HCT116 (cell line): ENCODE measurements around the gene SUB1. TPM values are rescaled to one million over a fixed set of nuclear protein-coding genes. Genes with fewer than 3 reads are reported as not detected.

ENCODE experiments used
- ATAC-seq: fragments of 200-7000 bp; cut with Tn5 transposase; 2 replicates; pipeline ENCODE4 v1.9.1; 2020; ENCODE audit warnings: mild to moderate bottlenecking, moderate library complexity
- BruUV-seq: library from RNA; stranded (reverse); fragments of 400-500 nt; replicated peaks from 2 replicates; lab custom pipeline; 2021; lab: Mats Ljungman, UMichigan
- CTCF ChIA-PET: fragments of 300-600 bp; sonication (Branson Sonifier 250); formaldehyde crosslinking; loops from one replicate; lab custom pipeline; 2021; ENCODE audit warnings: antibody characterized with exemption; lab: Charles Lee
- POLR2A ChIA-PET: fragments of 300-600, 350-600 bp; sonication (Branson Sonifier 250); formaldehyde crosslinking; loops from one replicate; lab custom pipeline; 2021; ENCODE audit warnings: antibody characterized with exemption; lab: Charles Lee
- RAD21 ChIA-PET, 2 experiments: fragments of 300-600 bp; sonication (Branson Sonifier 250); formaldehyde crosslinking; loops; one replicate each; lab custom pipeline; 2023; ENCODE audit warnings: low total read pairs in 2 of 2; ENCODE audit not compliant: uncharacterized antibody in 2 of 2, unreplicated experiment in 2 of 2, low non-redundant PET in 1 of 2; lab: Charles Lee
- DNase-seq: peaks from one replicate; pipeline ENCODE4 v3.0.0-alpha.2; 2010; ENCODE audit warnings: low read depth, low spot score
- H2AFZ ChIP-seq: fragments of 200-600 bp; shearing (Covaris generic), sonication (generic); 2 replicates; pipeline ENCODE4 v1.6.1; 2017; ENCODE audit warnings: low read depth, mixed run types, mixed read lengths, antibody characterized with exemption, low read length; ENCODE audit not compliant: poor library complexity, severe bottlenecking
- H3K27ac ChIP-seq: 2 replicates; pipeline ENCODE4 v1.5.1; 2012; ENCODE audit warnings: low read depth, low read length
- H3K27me3 ChIP-seq: fragments of 200-600 bp; sonication (generic); 2 replicates; pipeline ENCODE4 v1.6.1; 2016; ENCODE audit warnings: mixed run types, low read length, mixed read lengths; ENCODE audit not compliant: insufficient read depth
- H3K36me3 ChIP-seq, 2 experiments: fragments of 200-500 bp in 1 of 2; fragments of 200-600 bp in 1 of 2; sonication (Bioruptor generic) in 1 of 2; sonication (generic) in 1 of 2; 2 replicates each; pipeline versions ENCODE4 v1.5.1 to v1.6.1; 2014 to 2016; ENCODE audit warnings: low read length in 2 of 2, inconsistent platforms in 1 of 2, mixed read lengths in 1 of 2, mixed run types in 1 of 2; ENCODE audit not compliant: insufficient read depth in 2 of 2, control insufficient read depth in 1 of 2
- H3K4me1 ChIP-seq, 2 experiments: fragments of 200-600 bp in 1 of 2; sonication (generic) in 1 of 2; 2 replicates each; pipeline versions ENCODE4 v1.5.1 to v1.6.1; 2012 to 2017; ENCODE audit warnings: low read length in 2 of 2, inconsistent platforms in 1 of 2, mild to moderate bottlenecking in 1 of 2, mixed read lengths in 1 of 2, mixed run types in 1 of 2, moderate library complexity in 1 of 2; ENCODE audit not compliant: insufficient read depth in 2 of 2, control insufficient read depth in 1 of 2
- H3K4me2 ChIP-seq: fragments of 200-600 bp; sonication (generic); 2 replicates; pipeline ENCODE4 v1.6.1; 2017; ENCODE audit warnings: mixed run types, low read length, mixed read lengths
- H3K4me3 ChIP-seq, 2 experiments: fragments of 200-600 bp in 1 of 2; sonication (generic) in 1 of 2; replicated peaks in 1 of 2; 2 replicates each; pipeline ENCODE4 v1.5.1; 2011 to 2016; ENCODE audit warnings: low read length in 2 of 2, control low read depth in 1 of 2, low read depth in 1 of 2, mild to moderate bottlenecking in 1 of 2, mixed read lengths in 1 of 2, mixed run types in 1 of 2
- H3K79me2 ChIP-seq: fragments of 200-600 bp; sonication (generic); 2 replicates; pipeline ENCODE4 v1.6.1; 2017; ENCODE audit warnings: mild to moderate bottlenecking, mixed run types, low read length, moderate library complexity, mixed read lengths; ENCODE audit not compliant: insufficient read depth
- H3K9ac ChIP-seq: fragments of 200-600 bp; sonication (generic); 2 replicates; pipeline ENCODE4 v1.6.1; 2016; ENCODE audit warnings: low read length, mixed read lengths
- H3K9me2 ChIP-seq: fragments of 200-600 bp; sonication (generic), shearing (Covaris generic); 2 replicates; pipeline ENCODE4 v1.6.1; 2017; ENCODE audit warnings: mixed run types, mild to moderate bottlenecking, moderate library complexity; ENCODE audit not compliant: insufficient read depth
- H3K9me3 ChIP-seq, 2 experiments: fragments of 200-500 bp in 1 of 2; fragments of 200-600 bp in 1 of 2; sonication (Bioruptor generic) in 1 of 2; sonication (generic) in 1 of 2; 2 replicates each; pipeline ENCODE4 v1.6.1; 2014 to 2017; ENCODE audit warnings: low read length in 2 of 2, mixed read lengths in 2 of 2, inconsistent platforms in 1 of 2, low read depth in 1 of 2, mild to moderate bottlenecking in 1 of 2, mixed run types in 1 of 2, moderate library complexity in 1 of 2; ENCODE audit not compliant: control insufficient read depth in 1 of 2, insufficient read depth in 1 of 2
- H4K20me1 ChIP-seq: fragments of 200-600 bp; sonication (generic), shearing (Covaris generic); 2 replicates; pipeline ENCODE4 v1.6.1; 2017; ENCODE audit warnings: mixed run types, mild to moderate bottlenecking, moderate library complexity; ENCODE audit not compliant: insufficient read depth
- ATF3 ChIP-seq: IDR thresholded peaks from 2 replicates; pipeline ENCODE4 v1.6.1; 2012
- CTCF ChIP-seq, 3 experiments: fragments of 200-600 bp in 1 of 3; sonication (generic) in 1 of 3; IDR thresholded peaks in 2 of 3; conservative IDR thresholded peaks in 1 of 3; 2 replicates each; pipeline ENCODE4 v1.5.1; 2012 to 2017; ENCODE audit warnings: low read depth in 2 of 3, low read length in 2 of 3, antibody characterized with exemption in 1 of 3, borderline replicate concordance in 1 of 3, control low read depth in 1 of 3, mild to moderate bottlenecking in 1 of 3, mixed read lengths in 1 of 3, mixed run types in 1 of 3, moderate library complexity in 1 of 3; ENCODE audit not compliant: insufficient read depth in 1 of 3
- EGR1 ChIP-seq: IDR thresholded peaks from 2 replicates; pipeline ENCODE4 v1.6.1; 2012; ENCODE audit warnings: low read depth
- ELF1 ChIP-seq: IDR thresholded peaks from 2 replicates; pipeline ENCODE4 v1.6.1; 2012; ENCODE audit warnings: low read depth, borderline replicate concordance
- EZH2 ChIP-seq: fragments of 200-600 bp; sonication (generic); IDR thresholded peaks from 2 replicates; pipeline ENCODE4 v1.6.1; 2017; ENCODE audit warnings: antibody characterized with exemption, mixed run types
- FOSL1 ChIP-seq: IDR thresholded peaks from 2 replicates; pipeline ENCODE4 v1.6.1; 2012; ENCODE audit warnings: low read depth
- POLR2A ChIP-seq: IDR thresholded peaks from 2 replicates; pipeline ENCODE4 v1.7.0; 2011; ENCODE audit warnings: borderline replicate concordance; ENCODE audit not compliant: insufficient read depth, insufficient read length; ENCODE audit errors: extremely low read depth
- SIN3A ChIP-seq: IDR thresholded peaks from 2 replicates; pipeline ENCODE4 v1.6.1; 2012; ENCODE audit warnings: low read depth
- SRF ChIP-seq: IDR thresholded peaks from 2 replicates; pipeline ENCODE4 v1.6.1; 2012; ENCODE audit warnings: low read depth
- TCF7L2 ChIP-seq: IDR thresholded peaks from 2 replicates; pipeline ENCODE4 v1.7.0; 2011; ENCODE audit warnings: borderline replicate concordance, inconsistent platforms; ENCODE audit not compliant: insufficient read depth, insufficient read length; ENCODE audit errors: extremely low read depth
- YY1 ChIP-seq: IDR thresholded peaks from 2 replicates; pipeline ENCODE4 v1.6.1; 2011; ENCODE audit warnings: low read length, low read depth, moderate library complexity, mild to moderate bottlenecking; ENCODE audit not compliant: insufficient replicate concordance; ENCODE audit errors: extremely low read depth
- ZFX ChIP-seq: fragments of 450-650 bp; IDR thresholded peaks from 2 replicates; pipeline ENCODE4 v1.6.1; 2017
- intact Hi-C: fragments of 100-400 bp; cut with micrococcal nuclease; formaldehyde crosslinking; loops from 2 replicates; pipeline ENCODE4 v1.10.0; 2022
- total RNA-seq: library from RNA; stranded (reverse); gene quantifications from one replicate; pipeline ENCODE4 v1.2.1, GENCODE V29; 2021; ENCODE audit not compliant: unreplicated experiment

Gene SUB1
- total RNA-seq, 1 experiment from 2014 or later, result 216 TPM

- H3K27me3 ChIP-seq, result no peaks in the 10 kb centered on the region
- H3K9me2 ChIP-seq, result no peaks in the 10 kb centered on the region
- no TSS peak for BruUV-seq
- no peak overlapping the region for H3K4me3 ChIP-seq
- no peak overlapping the region for H2AFZ ChIP-seq
- no peak overlapping the region for H3K9ac ChIP-seq
- no peaks in the 10 kb centered on the region for H3K4me1 ChIP-seq
- RAD21 ChIA-PET, result no interaction called here
- DNase-seq (no peak), ATAC-seq (no peak)
- H3K4me2 ChIP-seq, result no peak overlapping the region
- H4K20me1 ChIP-seq, result no peaks in the 10 kb centered on the region
- no peaks in the 10 kb centered on the region for H3K9me3 ChIP-seq
- no peaks in the 10 kb centered on the region for H3K79me2 ChIP-seq
- no peak overlapping the region for H3K27ac ChIP-seq
- H3K36me3 ChIP-seq, result no peaks in the 10 kb centered on the region
- TF ChIP-seq SRF (no peak), ATF3 (no peak), CTCF (IDR thresholded peaks at IDR 0.05 in 2 of 3, conservative IDR thresholded peaks at IDR 0.05 in 1 of 3; ENCODE audit: borderline replicate concordance in 1 of 3, insufficient read depth in 1 of 3, low read depth in 2 of 3, low read length in 2 of 3) (no peak)
- intact Hi-C loops, result no loop called here
- CTCF ChIA-PET, result no interaction called here
- POLR2A ChIA-PET, result no interaction called here
Measured at GRCh38 chr5:32563614-32564013, 21.7 kb upstream of the SUB1 start.

- TF ChIP-seq FOSL1, result no peak
- TF ChIP-seq YY1, result no peak
- TF ChIP-seq EZH2, result no peak
- TF ChIP-seq POLR2A, result no peak
- TF ChIP-seq CTCF (IDR thresholded peaks at IDR 0.05 in 2 of 3, conservative IDR thresholded peaks at IDR 0.05 in 1 of 3; ENCODE audit: borderline replicate concordance in 1 of 3, insufficient read depth in 1 of 3, low read depth in 2 of 3, low read length in 2 of 3), result no peak
- no peak for TF ChIP-seq EGR1
- no peak for TF ChIP-seq ZFX
- TF ChIP-seq ELF1, result no peak
- no peak for TF ChIP-seq SIN3A
- TF ChIP-seq TCF7L2, result no peak
- TF ChIP-seq, all 23 proteins: peak for 0
- Histone ChIP-seq H4K20me1 (no peaks in the 10 kb centered on the region), H3K9me3 (no peaks in the 10 kb centered on the region), H3K4me1 (no peaks in the 10 kb centered on the region), H2AFZ (no peak overlapping the region), H3K4me2 (no peak overlapping the region), H3K9me2 (no peaks in the 10 kb centered on the region), H3K27ac (no peak overlapping the region), H3K4me3 (no peak overlapping the region), H3K79me2 (no peaks in the 10 kb centered on the region), H3K27me3 (no peaks in the 10 kb centered on the region), H3K9ac (no peak overlapping the region), H3K36me3 (no peaks in the 10 kb centered on the region)
- RAD21 ChIA-PET, result no interaction called here
- no TSS peak for BruUV-seq
- ATAC-seq, result no peak
- POLR2A ChIA-PET, result no interaction called here
- intact Hi-C loops, result no loop called here
- CTCF ChIA-PET, result no interaction called here
- DNase-seq, result no peak
Measured at GRCh38 chr5:32565145-32565544, 20.2 kb upstream of the SUB1 start.
